Tongue (tissue), 2 donors: Measurements from ENCODE around the gene FHOD3. TPM values are rescaled to one million over a fixed set of nuclear protein-coding genes. Genes with fewer than 3 reads are reported as not detected.

Experiments used
- DNase-seq: peaks from one replicate; pipeline ENCODE4 v3.0.0-alpha.2; 2015
- total RNA-seq: library from RNA; depleted of rRNA; stranded (reverse); fragments of >200 nt; gene quantifications from one replicate; pipeline ENCODE4 v1.2.3, GENCODE V29; 2014

FHOD3 gene
- total RNA-seq, 1 donor from 2014 or later, result 33.0 TPM

DNA sequence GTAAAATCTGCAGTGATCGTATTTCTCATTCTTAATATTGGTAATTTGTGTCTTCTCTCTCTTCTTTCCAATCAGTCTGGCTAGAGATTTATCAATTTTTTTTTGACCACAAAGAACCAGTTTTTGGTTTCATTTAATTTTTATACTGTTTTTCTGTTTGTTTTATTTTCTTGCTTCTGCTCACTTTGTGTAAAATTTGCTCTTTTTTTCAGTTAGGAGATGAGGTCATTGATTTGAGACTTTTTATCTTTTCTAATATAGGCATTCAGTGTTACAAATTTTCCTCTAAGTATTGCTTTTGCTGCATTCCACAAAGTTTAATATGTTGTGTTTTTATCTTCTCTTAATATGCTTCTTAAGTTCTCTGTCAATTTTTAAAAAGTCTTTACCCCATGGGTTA is 370.8 kb downstream of the FHOD3 start:
- no peak for DNase-seq

DNA sequence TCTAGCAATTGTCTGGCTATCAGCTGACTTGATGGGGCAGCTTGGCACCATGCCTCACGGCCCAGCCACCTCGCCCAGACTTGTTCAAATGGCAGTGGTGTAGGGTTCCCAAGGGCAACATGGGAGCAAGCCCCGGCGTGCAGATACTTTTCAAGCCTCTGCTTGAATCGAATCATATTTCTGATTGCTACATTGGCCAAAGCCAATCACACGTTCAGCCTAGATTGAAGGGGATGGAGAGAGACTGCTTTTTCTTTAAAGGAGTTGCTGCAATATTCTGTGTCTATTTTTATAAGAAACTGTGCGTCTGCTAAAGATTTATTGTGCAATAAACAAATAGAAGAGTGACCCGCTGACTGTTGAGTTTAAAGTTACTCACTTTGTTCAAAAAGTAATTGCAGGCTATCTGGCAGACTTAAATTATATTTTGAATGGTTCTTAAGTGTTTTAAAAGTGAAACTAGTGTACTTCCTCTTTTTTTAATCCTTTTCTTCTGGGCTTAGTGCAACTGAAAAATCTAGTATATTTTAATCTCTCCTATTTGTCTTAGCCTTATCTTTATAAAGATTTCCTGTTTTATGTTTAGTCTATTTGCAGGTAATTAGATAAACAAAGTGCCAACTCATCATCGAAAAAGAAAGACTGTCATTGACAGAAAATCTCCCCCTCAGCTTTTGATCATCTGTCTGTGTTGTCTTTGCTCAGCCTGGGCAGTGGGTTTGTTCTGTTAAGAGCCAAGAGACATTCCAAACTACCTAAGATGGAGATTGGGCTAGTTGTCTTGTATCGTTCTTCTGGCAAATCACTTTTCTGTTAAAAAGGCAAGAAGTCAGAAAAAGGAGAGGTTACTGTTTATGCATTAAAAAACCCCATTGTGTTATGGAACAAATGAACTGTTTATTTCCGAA is 375.2 kb downstream of the FHOD3 start:
- DNase-seq, result peak; percentile 32

DNA sequence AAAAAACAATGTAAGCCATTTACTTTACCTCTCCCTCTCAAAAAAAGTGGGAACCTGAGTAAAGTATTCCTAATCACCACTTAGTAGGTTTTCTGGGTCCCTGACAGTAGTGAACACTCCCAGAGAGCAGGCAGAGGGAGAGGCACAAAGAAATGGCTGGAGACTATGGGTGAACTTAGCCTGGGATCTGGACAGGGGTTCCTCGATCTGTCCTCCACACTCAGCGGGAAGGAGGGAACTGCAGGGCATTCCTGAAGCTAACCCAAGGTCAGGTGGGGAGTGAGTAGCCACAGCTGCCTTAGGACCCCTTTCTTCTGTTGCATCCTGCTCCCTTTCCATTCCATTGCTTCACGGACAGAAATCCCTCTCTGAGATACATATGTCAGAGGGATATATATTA is 375.9 kb downstream of the FHOD3 start:
- no peak for DNase-seq

DNA sequence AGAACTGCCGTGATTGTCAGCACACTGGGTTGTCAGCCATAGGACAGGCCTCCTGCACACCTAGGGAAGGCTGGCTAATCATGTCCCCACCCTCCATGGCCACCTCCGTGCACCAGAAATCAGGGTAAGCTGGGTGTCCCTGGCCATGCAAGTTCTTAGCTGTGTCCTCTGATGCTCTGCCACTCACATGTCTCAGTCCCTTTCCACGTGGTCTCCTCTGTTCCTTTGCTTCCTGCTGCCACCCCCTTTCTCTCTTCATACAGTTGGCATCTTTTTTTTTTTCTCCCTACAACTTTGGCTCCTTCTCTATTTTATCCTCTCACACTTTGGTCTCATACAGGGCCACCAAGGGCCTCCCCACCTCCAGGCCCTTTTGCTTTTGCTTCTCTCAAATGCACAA is 377.6 kb downstream of the FHOD3 start:
- no peak for DNase-seq

DNA sequence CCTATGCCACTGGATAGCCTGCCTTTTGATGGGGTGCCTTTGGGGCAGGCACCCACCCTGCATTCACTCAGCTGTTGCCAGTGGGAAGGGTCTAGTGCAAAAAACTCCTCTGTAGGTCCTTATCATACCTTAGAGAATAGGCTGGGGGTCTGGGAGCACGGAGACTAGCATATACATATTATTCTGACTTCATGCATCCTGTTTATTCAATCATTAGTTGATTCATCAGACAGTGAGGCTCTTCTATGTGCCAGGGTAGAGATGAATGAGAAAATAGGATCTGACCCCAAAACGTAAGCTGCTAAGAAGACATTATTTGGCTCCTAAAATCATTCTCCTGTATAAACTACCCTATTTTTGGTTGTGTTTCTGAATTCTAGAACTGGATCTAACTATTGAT is 378.0 kb downstream of the FHOD3 start:
- DNase-seq, result no peak

DNA sequence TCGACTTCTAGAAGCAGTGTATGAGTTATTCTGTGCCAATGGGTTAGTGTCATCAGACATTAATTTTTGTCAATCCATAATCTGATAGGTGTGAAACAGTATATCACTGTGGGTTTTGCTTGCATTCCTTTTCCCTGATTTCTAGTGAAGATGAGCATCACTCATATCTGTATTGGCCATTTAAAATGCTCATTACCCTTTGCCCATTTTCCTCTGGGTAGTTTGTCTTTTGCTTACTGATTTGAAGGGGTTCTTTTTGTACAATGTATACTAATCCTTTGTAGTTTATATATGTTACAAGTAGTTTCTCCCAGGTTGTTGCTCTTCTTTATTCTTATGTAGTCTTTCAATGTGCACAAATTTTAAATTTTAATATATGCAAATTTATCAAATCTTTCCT is 379.1 kb downstream of the FHOD3 start:
- no peak for DNase-seq

DNA sequence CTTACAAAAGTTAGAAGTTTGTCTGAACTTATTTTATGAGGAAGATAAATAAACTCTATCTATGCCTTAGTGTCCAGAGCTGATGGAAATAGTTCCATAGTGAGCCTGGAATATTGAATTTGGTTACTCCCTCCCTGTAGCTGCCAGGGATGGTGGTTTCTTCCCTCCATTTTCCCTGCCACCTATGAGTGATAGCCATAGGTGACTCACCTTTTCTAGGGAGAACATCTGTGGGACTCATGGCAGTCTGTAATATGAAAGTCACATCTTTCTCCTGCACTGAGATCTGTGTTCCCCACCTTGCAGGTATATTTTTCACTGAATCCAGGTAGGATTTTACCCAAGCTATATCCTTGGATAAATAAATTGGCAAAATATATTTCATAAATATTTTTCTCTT is 382.5 kb downstream of the FHOD3 start:
- no peak for DNase-seq

DNA sequence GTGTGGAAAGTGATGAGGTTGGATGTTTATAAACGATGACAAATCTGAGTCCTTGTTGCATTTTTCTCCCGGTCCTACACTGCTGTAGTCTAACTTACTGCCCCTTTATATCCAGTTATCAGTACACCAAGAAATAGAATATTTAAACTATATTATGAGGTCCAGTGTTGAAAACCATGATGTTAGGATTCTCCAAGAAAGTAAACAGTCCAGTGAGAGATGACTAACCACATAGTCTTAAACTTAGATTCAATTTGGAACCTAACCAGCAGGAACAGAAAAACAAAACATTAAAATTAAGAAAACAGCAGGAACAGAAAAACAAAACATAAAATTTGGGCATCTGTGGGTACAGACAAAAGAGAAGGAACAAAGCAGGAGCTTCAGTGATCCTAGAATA is 388.1 kb downstream of the FHOD3 start:
- no peak for DNase-seq

DNA sequence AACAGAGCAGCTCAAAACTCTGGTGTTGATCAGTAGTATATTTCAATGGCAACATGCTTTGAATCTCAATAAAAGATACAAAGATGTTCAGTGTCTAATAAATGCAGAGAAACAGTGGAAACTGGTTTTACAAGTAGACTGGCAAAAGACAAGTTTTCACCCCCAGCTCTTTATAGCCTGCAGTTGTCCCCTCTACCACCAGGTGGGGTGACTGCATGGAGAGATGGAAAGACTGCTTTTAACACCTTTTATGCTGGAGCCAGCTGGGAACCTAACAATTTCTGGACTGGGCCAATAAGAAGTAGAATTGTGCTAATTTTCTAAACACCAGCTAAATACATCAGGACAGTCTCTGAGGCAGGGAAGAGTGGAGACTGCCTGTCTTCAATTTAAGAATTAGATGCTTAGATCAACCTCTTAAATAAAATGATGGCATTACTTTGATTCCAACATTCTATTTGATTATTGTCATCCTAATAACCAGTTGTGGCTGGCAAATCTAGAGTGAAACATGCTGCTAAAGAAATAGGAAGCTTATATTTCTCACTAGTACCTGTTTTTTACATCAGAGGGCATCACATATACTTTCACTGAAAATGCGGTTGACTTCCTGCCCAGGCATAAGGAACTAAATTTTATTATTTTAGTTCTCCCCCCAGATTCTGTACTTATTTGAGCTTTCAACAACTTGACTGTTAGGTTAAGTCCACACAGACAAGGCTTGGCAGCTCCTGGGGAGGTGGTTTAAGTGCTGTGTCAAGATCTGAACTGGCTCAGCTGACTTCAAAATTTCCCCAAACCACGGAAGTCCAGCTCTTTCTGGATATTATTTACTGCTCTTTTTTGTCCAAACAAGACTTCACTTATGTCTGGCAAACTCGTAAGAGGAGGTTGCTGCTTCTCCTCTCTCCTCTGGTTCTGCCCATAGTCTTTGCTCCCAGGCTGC is 390.8 kb downstream of the FHOD3 start:
- peak; percentile 82 for DNase-seq

DNA sequence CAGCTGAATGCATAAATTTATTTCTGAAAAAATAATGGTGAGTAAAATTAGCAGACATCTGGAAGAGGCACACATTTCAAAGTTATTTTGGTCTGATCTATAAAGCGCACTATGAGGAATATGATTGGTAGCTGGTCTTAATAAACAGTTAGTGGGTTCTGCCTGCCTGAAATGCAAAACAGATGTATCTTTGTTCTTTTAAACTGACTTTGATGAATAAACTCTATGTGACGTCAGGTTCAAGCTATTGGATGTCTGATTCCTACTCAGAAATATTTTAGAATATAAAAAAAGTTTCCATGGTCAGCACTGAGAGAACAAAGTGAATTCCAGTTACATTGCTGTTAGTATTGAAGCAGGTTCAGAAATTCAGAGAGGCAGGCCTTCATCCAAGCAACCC is 394.9 kb downstream of the FHOD3 start:
- DNase-seq, result peak; percentile 56

DNA sequence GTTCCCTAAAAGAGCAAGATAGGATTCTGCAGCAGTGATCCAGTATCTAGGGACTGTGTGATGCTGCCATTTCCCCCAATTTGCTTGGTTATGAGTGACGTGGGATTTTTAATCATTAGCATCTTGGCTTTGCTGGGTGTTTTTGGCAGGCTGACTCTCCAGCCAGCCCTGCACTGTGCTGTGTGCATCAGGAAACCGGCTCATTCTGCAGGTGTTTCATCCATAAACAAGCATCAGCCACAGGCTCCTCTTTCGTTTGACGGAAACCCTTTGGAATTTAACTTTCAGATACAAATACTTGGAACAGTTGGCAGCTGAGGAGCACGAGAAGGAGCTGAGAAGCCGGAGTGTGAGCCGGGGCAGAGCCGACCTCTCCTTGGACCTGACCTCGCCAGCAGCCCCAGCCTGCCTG is 395.4 kb downstream of the FHOD3 start:
- peak; percentile 47 for DNase-seq

DNA sequence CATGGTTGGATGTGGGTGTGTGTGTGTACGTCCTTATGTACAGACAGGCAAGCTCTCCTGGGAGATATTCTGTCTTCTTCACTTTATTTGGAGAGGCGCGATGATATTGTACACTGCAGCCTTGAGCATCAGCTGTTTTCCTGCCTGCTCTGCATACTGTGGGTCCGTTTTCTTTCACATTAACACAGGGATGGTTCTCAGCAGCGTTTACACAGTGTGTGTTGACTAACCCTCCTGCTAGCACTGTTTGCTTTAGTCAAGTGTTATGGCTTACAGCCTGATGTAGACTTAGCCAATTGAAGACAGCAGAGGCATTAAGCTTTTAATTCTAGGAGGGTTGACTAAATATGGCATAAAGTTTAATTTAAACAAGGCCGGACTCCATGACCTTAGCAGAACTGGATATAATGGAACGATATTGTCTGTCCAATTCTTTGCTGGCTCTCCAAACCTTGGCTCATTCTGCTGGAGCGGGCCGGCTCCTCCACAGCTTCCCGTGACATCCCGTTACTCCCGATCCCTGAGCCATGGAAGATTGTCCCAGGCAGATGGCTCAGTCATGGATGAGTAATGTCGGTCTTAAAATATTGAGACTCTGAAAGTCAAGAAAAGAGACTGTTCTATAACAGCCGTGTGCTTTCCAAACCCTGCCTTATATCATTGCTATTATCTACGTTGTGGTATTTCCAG is 396.6 kb downstream of the FHOD3 start:
- DNase-seq, result peak; percentile 63

DNA sequence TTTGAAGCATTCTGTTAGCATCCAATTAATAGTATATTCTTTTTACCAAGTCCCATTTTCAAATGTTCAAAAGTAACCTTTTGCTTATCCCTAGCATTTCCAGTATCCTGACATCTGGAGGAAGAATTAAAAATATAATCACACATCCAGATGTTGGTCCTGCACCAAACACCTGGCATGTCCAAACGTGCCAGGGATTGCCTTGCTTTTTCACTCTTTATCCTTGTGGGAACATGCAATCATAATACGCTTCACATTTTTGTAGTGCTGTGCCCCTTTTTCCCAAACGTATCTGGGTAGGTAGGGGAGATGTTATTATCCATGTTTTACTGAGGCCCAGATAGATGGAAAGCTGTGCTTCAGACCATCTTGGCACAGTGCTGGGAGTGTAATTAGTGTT is 398.3 kb downstream of the FHOD3 start:
- DNase-seq, result no peak

DNA sequence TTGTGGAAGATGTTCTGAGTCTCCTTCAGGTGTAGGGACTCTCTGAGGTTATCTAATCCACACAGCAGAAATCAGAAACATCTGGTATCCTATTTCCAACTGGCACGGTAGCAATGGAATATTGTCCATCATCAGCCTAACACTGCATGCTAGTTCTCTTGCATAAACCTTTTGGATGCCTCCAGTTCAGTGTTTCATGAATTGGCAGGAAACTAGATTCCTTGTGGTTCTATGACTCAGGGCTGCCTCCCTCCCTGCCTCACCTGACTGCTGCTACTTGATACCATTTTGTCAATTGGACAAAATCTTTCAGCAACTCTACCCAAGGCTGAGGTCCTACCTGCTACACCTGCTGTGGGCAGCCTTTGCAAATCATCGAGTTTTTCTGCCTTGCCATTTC is 400.4 kb downstream of the FHOD3 start:
- DNase-seq, result no peak

DNA sequence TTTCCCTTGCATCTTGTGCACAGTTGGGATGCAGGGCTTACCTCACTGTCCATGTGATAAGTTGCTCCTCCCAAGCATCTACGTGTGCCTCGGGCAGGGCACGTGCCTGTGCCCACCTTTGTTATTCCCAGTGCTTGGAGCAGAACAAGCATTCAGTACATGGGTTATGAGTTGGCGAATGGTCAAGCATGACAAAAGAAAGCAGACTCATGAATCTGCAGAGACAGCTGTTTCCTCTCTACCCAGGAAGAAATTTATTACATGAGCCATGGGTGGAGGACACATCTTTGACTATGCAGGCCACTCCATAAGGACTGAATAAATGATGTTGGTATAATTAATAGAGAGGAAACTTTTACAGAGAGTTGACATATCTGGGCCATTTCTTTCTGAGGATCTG is 403.4 kb downstream of the FHOD3 start:
- no peak for DNase-seq

DNA sequence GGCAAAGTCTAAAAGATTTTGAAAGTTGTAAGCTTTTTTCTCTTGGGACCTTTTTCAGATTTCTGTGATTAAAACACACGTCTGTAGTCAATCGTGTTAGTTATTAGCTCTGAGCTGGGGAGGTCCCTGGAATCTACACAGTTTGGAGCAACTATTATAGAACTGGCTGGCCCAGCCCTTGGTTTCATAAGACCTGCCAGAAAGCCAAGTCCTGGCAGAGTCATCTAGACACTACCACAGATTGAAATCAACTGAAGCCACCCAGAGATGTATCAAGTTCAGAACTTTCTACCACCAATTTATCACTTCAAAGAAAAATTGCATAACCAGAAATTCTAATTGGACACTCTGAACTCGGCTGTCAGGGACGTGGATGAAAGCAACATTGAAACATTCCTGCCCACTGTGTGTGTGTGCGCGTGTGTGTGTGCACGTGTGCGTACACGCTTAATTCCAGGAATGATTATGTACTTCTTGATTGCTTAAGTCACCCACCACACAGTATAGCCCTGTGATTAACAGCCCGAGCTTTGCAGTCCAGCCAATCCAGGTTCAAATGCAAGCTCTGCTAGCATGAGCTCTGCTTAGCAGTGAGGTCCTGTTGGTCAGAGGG is 405.0 kb downstream of the FHOD3 start:
- DNase-seq, result no peak

DNA sequence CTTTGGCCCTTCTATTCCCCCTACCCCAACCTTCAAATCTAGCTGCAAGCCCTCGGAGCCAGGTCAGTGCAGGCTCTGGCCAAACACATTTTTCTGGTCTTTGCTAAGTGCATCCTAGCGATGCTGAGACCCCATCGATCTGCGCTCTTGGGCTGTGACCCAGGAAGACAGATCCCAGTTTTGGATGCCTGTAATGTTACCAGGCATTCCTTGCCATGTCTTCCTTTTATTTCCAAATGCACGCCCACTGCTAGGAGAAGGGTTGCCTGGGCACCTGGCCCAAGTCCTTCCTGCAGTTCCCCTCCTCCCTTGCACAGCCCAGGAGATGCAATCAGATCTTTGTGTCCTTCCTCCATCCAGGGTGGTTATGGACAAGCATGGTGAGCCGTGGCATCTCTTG is 406.6 kb downstream of the FHOD3 start:
- DNase-seq, result no peak

DNA sequence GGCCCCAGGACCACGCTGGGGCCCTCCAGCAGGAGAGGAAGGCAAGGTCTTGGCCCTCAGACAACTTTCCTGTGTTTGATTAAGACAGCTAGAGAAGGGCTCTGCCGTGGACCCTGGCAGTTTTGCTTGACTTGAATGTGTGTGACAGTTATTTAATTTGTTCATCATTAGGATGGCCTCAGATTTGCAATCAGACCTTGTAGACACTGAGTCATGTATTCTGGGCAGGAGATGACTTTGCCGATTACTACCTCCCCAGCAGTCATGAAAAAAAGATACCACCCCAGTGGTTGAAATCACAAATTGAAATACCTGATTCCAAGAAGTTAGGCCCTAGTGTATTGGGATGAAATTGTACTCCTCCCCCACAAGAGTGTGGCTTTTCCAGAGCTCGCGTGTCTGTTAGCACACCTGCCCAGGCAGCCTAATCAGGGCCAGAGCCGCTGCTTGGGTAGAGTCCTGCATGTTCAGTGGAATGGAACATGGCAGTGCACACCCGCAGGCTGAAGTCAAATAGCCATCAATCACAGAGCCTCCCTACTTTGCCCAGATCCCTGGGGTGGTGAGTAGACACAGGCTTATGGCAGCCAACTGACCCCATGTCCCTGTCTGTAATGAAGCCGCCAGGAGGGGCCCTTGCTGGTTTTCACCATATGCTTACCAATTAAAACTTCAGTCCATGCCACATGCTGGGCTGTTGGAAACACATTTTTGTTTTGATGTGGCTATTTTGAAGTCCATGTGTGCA is 408.8 kb downstream of the FHOD3 start:
- DNase-seq, result no peak

DNA sequence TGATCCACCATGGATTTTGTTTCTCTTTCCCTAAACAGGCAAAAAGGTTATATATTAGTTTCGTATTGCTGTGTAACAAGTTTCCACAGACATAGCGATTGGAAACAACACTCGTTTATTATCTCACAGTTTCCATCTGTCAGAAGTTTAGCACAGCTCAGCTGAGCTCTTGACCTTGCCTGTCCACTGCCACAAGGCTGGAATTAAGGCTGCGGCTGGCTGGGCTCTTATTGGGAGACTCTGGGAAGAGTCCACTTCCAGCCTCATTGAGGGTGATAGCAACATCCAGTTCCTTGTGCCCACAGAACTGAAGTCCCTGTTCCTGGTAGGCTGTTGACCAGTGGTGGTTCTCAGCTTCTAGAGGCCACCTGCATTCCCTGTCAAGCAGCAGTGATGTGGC is 410.9 kb downstream of the FHOD3 start:
- no peak for DNase-seq

DNA sequence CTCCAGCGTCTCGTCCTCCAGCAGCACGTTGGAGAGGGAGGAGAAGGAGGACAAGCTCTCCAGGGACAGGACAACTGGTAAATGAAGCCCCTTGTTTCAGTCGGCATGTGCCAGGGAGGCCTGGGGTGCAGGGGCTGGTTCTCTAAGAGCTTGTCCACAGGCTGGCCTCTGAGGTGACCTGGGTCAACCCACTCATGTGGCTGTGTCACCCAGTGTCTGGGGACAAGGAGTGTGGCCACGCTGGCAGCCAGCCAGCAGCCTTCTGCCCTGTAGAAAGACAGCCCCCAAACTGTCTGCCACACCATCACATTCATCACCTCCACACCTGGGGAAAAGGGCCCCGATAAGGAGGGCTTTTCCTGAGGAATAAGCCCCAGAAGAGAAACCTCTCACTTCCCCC is 411.8 kb downstream of the FHOD3 start:
- no peak for DNase-seq

DNA sequence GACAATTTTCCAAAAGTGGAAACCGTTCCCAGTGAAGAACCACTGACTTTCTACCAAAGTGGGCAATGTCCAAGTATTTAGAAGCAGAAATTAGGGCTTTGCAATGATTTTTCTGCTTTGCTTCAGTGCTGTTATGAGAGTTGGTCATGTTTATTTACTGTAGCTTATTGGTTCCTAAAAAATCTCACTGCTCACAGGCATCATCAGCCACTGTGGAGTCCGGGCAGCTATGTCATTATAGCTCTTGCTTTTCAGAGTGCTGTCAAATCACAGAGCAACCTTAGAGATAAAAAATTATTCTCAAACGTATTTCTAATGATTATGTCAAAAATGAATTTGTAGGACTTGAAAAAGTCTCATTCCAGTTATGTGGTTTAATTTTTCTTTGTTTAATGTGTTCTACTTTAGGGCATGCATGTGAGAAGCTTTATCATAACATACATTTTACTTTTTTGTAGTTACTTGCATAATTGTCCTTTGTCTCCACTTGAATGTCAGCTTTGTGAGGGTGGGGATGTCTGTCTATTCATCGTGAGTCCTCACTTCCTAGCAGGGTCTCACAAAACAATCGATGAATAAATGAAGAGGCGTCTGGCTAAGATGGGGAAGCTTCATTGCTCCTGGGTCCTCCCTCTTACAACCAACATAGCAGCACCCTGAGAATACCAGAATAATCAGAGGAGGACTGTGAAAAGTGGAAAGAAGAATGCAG is 413.7 kb downstream of the FHOD3 start:
- DNase-seq, result no peak
